GM12878 (cell line): ENCODE data around the gene APEX1. TPM values are rescaled to one million over a fixed set of nuclear protein-coding genes. Genes with fewer than 3 reads are reported as not detected.
A peak's percentile ranks its signal among the peaks of the same experiment; 100 is the strongest.

ENCODE experiments used
- ATF2 ChIP-seq: IDR thresholded peaks from 2 replicates; pipeline ENCODE4 v1.6.1; 2012; ENCODE audit warnings: low read length, inconsistent platforms
- BCL3 ChIP-seq: IDR thresholded peaks from 2 replicates; pipeline ENCODE4 v1.6.1; 2011; ENCODE audit warnings: borderline replicate concordance, low read depth, mild to moderate bottlenecking, moderate library complexity, low read length; ENCODE audit not compliant: insufficient read depth, poor library complexity, severe bottlenecking
- BCLAF1 ChIP-seq: fragments of 450-650 bp; IDR thresholded peaks from 2 replicates; pipeline ENCODE4 v1.6.1; 2017; ENCODE audit warnings: antibody characterized with exemption, mild to moderate bottlenecking, moderate library complexity
- IKZF2 ChIP-seq, 2 experiments: fragments of 450-650 bp; IDR thresholded peaks; 2 replicates each; pipeline ENCODE4 v1.6.1; 2017; ENCODE audit warnings: mild to moderate bottlenecking in 2 of 2, moderate library complexity in 2 of 2
- KDM1A ChIP-seq: fragments of 200-600 bp; sonication (generic); IDR thresholded peaks from 2 replicates; pipeline ENCODE4 v1.6.1; 2016; ENCODE audit warnings: borderline replicate concordance
- MAX ChIP-seq: IDR thresholded peaks from 2 replicates; pipeline ENCODE4 v1.6.1; 2012; ENCODE audit warnings: low read depth, low read length, improper control_type of control experiment
- NFXL1 ChIP-seq: fragments of 450-650 bp; IDR thresholded peaks from 2 replicates; pipeline ENCODE4 v1.6.1; 2017; ENCODE audit warnings: antibody characterized with exemption, mild to moderate bottlenecking, borderline replicate concordance
- POLR2AphosphoS5 ChIP-seq: IDR thresholded peaks from 2 replicates; pipeline ENCODE4 v1.6.1; 2011; ENCODE audit warnings: mild to moderate bottlenecking, low read length, inconsistent platforms
- PRDM15 ChIP-seq: fragments of 450-650 bp; formaldehyde crosslinking; IDR thresholded peaks from 2 replicates; pipeline ENCODE4 v1.4.0; 2020; ENCODE audit warnings: mild to moderate bottlenecking, moderate library complexity
- SUPT20H ChIP-seq: IDR thresholded peaks from 2 replicates; pipeline ENCODE4 v1.6.1; 2011; ENCODE audit warnings: low read depth, mild to moderate bottlenecking, low read length, moderate library complexity, borderline replicate concordance; ENCODE audit not compliant: control insufficient read depth
- ZNF217 ChIP-seq: fragments of 450-650 bp; IDR thresholded peaks from 2 replicates; pipeline ENCODE4 v1.6.1; 2017; ENCODE audit warnings: antibody characterized with exemption, mild to moderate bottlenecking
- ZNF274 ChIP-seq: IDR thresholded peaks from one replicate; pipeline ENCODE4 v1.8.0; 2011; ENCODE audit not compliant: insufficient read length, insufficient read depth
- ZNF687 ChIP-seq: fragments of 450-650 bp; IDR thresholded peaks from 2 replicates; pipeline ENCODE4 v1.6.1; 2017; ENCODE audit warnings: mild to moderate bottlenecking, moderate library complexity
- polyA plus RNA-seq, 11 experiments: library from polyadenylated mRNA; depleted of rRNA in 4 of 11; unstranded in 6 of 11; stranded (reverse) in 5 of 11; fragments of >200 nt; fragmentation: Nextera tagmentation in 4 of 11; fragmentation: Illumina TruSeq in 1 of 11; extraction: Ambion mirVana in 4 of 11; extraction: Trizol in 1 of 11; gene quantifications; 1 replicate in 1 of 11; 2 replicates in 10 of 11; pipeline versions ENCODE4 v1.2.1 to v1.2.3, GENCODE V29; 2011 to 2016; ENCODE audit warnings: inconsistent platforms in 2 of 11, missing spikeins in 2 of 11, low read depth in 1 of 11
- total RNA-seq, 4 experiments: library from RNA; depleted of rRNA in 3 of 4; stranded (reverse); fragments of >200 nt in 3 of 4; fragmentation: Illumina TruSeq in 1 of 4; extraction: Trizol in 1 of 4; gene quantifications; 2 replicates each; pipeline versions ENCODE4 v1.2.1 to v1.2.3, GENCODE V29; 2013 to 2021

Gene APEX1
- total and polyA plus RNA-seq, 10 of the 15 experiments (the other 5 are each of a cell fraction or from before 2014, with no cell fraction given): 115 to 407 (median 300) TPM

GRCh38 chr14:20461225-20462141, 6.5 kb downstream of the APEX1 start, which contains the start of gene PIP4P1 (continued):
- TF ChIP-seq IKZF2 (IDR thresholded peaks at IDR 0.05): peak; percentile 61 to 66; a peak in 2 of 4 replicates
- TF ChIP-seq POLR2AphosphoS5: peak; percentile 86
- TF ChIP-seq ATF2: peak; percentile 34; the same call in 1 of the 2 replicates
- peak; percentile 100 for TF ChIP-seq MAX
- TF ChIP-seq ZNF274: no peak
- TF ChIP-seq ZNF687: peak; percentile 40; the same call in 1 of the 2 replicates
- TF ChIP-seq KDM1A: no peak
- TF ChIP-seq NFXL1: no peak
- TF ChIP-seq ZNF217: no peak
- no peak for TF ChIP-seq BCL3
- TF ChIP-seq BCLAF1: no peak
- TF ChIP-seq PRDM15 (CRISPR knock-in tag): peak; percentile 72; the same call in 1 of the 2 replicates
- TF ChIP-seq SUPT20H: no peak
